ENCODE data around the gene ELOVL7. TPM values are rescaled to one million over a fixed set of nuclear protein-coding genes. Genes with fewer than 3 reads are reported as not detected.

Gene ELOVL7
- total and polyA plus RNA-seq, 10 of the 15 experiments (the other 5 are each of a cell fraction or from before 2014, with no cell fraction given) = 0.26 to 1.2 (median 0.92) TPM

DNA sequence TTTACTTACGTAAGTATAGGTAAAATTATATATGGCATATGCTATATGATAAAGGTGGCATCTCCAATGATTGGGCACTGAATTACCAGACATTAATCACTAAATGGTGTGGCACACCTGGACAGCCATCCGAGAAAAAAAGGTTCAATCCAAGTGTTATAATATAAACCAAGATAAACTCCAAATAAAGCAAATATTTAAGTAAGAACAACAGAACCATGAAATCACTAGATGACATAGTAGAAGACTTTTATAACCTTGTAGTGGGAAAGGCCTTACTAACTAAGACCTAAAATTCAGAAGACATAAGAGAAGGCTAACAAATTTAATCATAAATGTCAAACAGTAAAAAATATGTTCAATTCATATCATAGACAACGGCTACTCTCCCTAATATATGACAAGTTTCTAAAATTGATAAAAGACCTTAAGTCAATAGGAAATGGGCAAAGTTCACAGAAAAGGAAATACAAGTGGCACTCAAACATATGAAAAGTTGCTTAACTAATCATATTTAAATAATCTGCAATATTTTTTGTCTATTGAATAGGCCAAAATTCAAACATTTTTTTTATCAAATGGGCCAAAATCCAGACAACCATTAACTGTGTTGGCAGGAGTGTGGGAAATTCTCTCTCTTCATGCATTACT, 55.1 kb downstream of the ELOVL7 start:
- no peaks in the 10 kb centered on the region for H3K79me2 ChIP-seq (ENCODE audit: control insufficient read depth, insufficient read depth, low read length)
- H3K9ac ChIP-seq (ENCODE audit: control insufficient read depth, insufficient read depth, low read length) = no peak overlapping the region
- WGBS (ENCODE audit: insufficient coverage, insufficient replicate concordance, low lambda C conversion rate, missing lambda C conversion rate) = 72% methylated on average over 3 of the region's 3 CpGs
- no peaks in the 10 kb centered on the region for H3K36me3 ChIP-seq (ENCODE audit: control insufficient read depth in 2 of 2, insufficient read depth in 2 of 2, low read length in 1 of 2)
- POLR2A ChIA-PET = no interaction called here
- in situ Hi-C loops (cut with MboI) = no loop called here
- H3K9me3 ChIP-seq (replicated peaks; ENCODE audit: control insufficient read depth, insufficient read depth, low read length) = no peaks in the 10 kb centered on the region
- H3K4me1 ChIP-seq (ENCODE audit: control insufficient read depth, insufficient read depth, low read length) = no peaks in the 10 kb centered on the region
- RAD21 ChIA-PET (ENCODE audit: unreplicated experiment) = no interaction called here
- CTCF ChIA-PET = no interaction called here
- TF ChIP-seq FOXK2 (IDR thresholded peaks at IDR 0.05) (no peak), SMC3 (IDR thresholded peaks at IDR 0.05; ENCODE audit: borderline replicate concordance, low read length) (no peak), EP300 (IDR thresholded peaks at IDR 0.05; ENCODE audit: borderline replicate concordance in 1 of 2, control insufficient read depth in 1 of 2, low read depth in 2 of 2, low read length in 2 of 2) (no peak), STAT1 (conservative IDR thresholded peaks at IDR 0.05) (no peak), RFX5 (IDR thresholded peaks at IDR 0.05; ENCODE audit: low read depth, low read length) (no peak), RB1 (IDR thresholded peaks at IDR 0.05; ENCODE audit: borderline replicate concordance) (no peak), ZBED1 (IDR thresholded peaks at IDR 0.05; ENCODE audit: borderline replicate concordance) (no peak), GABPA (IDR thresholded peaks at IDR 0.05; ENCODE audit: low read depth) (no peak)
- TF ChIP-seq, protein P1, sequence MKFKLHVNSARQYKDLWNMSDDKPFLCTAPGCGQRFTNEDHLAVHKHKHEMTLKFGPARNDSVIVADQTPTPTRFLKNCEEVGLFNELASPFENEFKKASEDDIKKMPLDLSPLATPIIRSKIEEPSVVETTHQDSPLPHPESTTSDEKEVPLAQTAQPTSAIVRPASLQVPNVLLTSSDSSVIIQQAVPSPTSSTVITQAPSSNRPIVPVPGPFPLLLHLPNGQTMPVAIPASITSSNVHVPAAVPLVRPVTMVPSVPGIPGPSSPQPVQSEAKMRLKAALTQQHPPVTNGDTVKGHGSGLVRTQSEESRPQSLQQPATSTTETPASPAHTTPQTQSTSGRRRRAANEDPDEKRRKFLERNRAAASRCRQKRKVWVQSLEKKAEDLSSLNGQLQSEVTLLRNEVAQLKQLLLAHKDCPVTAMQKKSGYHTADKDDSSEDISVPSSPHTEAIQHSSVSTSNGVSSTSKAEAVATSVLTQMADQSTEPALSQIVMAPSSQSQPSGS (IDR thresholded peaks at IDR 0.05; ENCODE audit: low read length) = no peak
- TF ChIP-seq, protein P2, sequence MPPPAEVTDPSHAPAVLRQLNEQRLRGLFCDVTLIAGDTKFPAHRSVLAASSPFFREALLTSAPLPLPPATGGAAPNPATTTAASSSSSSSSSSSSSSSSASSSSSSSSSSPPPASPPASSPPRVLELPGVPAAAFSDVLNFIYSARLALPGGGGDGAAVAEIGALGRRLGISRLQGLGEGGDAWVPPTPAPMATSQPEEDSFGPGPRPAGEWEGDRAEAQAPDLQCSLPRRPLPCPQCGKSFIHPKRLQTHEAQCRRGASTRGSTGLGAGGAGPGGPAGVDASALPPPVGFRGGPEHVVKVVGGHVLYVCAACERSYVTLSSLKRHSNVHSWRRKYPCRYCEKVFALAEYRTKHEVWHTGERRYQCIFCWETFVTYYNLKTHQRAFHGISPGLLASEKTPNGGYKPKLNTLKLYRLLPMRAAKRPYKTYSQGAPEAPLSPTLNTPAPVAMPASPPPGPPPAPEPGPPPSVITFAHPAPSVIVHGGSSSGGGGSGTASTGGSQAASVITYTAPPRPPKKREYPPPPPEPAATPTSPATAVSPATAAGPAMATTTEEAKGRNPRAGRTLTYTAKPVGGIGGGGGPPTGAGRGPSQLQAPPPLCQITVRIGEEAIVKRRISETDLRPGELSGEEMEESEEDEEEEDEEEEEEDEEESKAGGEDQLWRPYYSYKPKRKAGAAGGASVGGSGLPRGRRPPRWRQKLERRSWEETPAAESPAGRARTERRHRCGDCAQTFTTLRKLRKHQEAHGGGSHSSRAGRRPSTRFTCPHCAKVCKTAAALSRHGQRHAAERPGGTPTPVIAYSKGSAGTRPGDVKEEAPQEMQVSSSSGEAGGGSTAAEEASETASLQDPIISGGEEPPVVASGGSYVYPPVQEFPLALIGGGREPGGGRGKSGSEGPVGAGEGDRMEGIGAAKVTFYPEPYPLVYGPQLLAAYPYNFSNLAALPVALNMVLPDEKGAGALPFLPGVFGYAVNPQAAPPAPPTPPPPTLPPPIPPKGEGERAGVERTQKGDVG (CRISPR knock-in tag; IDR thresholded peaks at IDR 0.05) = no peak
- H4K20me1 ChIP-seq (ENCODE audit: control insufficient read depth, insufficient read depth) = no peaks in the 10 kb centered on the region
- no peaks in the 10 kb centered on the region for H3K27me3 ChIP-seq (replicated peaks in 1 of 2; ENCODE audit: control insufficient read depth in 2 of 2, insufficient read depth in 2 of 2, low read length in 1 of 2)
- intact Hi-C loops (cut with micrococcal nuclease; ENCODE audit: unreplicated experiment) = no loop called here
- H3K27ac ChIP-seq (ENCODE audit: control insufficient read depth, insufficient read depth) = no peak overlapping the region
- no peak overlapping the region for H3K4me3 ChIP-seq
- FAIRE-seq = no peak
- no TSS peak for BruUV-seq (replicated peaks)
- DNase-seq (ENCODE audit: low read depth, low spot score) = no peak
- SMC1A ChIA-PET (ENCODE audit: uncharacterized antibody, unreplicated experiment) = no interaction called here
- no peak overlapping the region for H2AFZ ChIP-seq (ENCODE audit: control insufficient read depth, low read depth, low read length)
- ATAC-seq = no peak
- H3K4me2 ChIP-seq (ENCODE audit: control insufficient read depth, insufficient read depth) = no peak overlapping the region
